ENCODE data around the gene WASHC2A.
A peak's percentile ranks its signal among the peaks of the same experiment; 100 is the strongest.
"Not testable (repeated sequence)": the region's sequence is repeated elsewhere in the genome, so short reads cannot be mapped to it uniquely, and the experiment has no call there.

The WASHC2A gene

GRCh38 chr10:50067546-50068351, at the start of gene WASHC2A:
WASHC2A (plus strand) TSS chr10:50067954; CDS start chr10:50068006, 52 bp downstream.
- DNase-seq: peak; percentile 92

- not testable (repeated sequence) for DNase-seq
Measured at GRCh38 chr10:50019279-50019678, 48.5 kb upstream of the WASHC2A start.

GRCh38 chr10:50020451-50021024, 47.2 kb upstream of the WASHC2A start:
- not testable (repeated sequence) for DNase-seq

- no peak for DNase-seq
Measured at GRCh38 chr10:50021646-50022045, 46.1 kb upstream of the WASHC2A start.

GRCh38 chr10:50024716-50025383, 42.9 kb upstream of the WASHC2A start:
- not testable (repeated sequence) for DNase-seq

- no peak for DNase-seq
Measured at GRCh38 chr10:50025627-50026026, 42.1 kb upstream of the WASHC2A start.

GRCh38 chr10:50027195-50027594, 40.6 kb upstream of the WASHC2A start:
- DNase-seq: no peak

- DNase-seq: no peak
Measured at GRCh38 chr10:50033481-50033880, 34.3 kb upstream of the WASHC2A start.

GRCh38 chr10:50035337-50035736, 32.4 kb upstream of the WASHC2A start:
- DNase-seq: not testable (repeated sequence)

- DNase-seq: no peak
Measured at GRCh38 chr10:50044941-50045664, 22.7 kb upstream of the WASHC2A start.

- DNase-seq: not testable (repeated sequence)
Measured at GRCh38 chr10:50046457-50046856, 21.3 kb upstream of the WASHC2A start.

- peak; percentile 22 for DNase-seq
Measured at GRCh38 chr10:50047594-50047993, 20.2 kb upstream of the WASHC2A start.

GRCh38 chr10:50051995-50052660, 15.6 kb upstream of the WASHC2A start:
- not testable (repeated sequence) for DNase-seq

GRCh38 chr10:50052778-50053376, 14.9 kb upstream of the WASHC2A start:
- DNase-seq: not testable (repeated sequence)

GRCh38 chr10:50055494-50056292, 12.1 kb upstream of the WASHC2A start:
- DNase-seq: not testable (repeated sequence)

GRCh38 chr10:50056654-50057053, 11.1 kb upstream of the WASHC2A start:
- not testable (repeated sequence) for DNase-seq

GRCh38 chr10:50058727-50059126, 9.0 kb upstream of the WASHC2A start:
- not testable (repeated sequence) for DNase-seq

GRCh38 chr10:50059946-50060345, 7.8 kb upstream of the WASHC2A start:
- DNase-seq: not testable (repeated sequence)

GRCh38 chr10:50061548-50061947, 6.2 kb upstream of the WASHC2A start:
- DNase-seq: not testable (repeated sequence)

- DNase-seq: no peak
Measured at GRCh38 chr10:50063100-50063499, 4.7 kb upstream of the WASHC2A start.

- DNase-seq: not testable (repeated sequence)
Measured at GRCh38 chr10:50068352-50068659, 552 bp downstream of the WASHC2A start.

Measured in CD4-positive, alpha-beta T cell treated with Interleukin-21 for 1 hour (primary cell).